NCI-H187 treated with DMSO at 0.1 percent for 48 hours (cell line): ENCODE measurements around the gene LPP.

Experiments
- DNase-seq: peaks from one replicate; lab custom pipeline; 2025; lab: John Stamatoyannopoulos, UW

The LPP gene

GRCh38 chr3:188711881-188712247 lies 557.9 kb downstream of the LPP start:
- DNase-seq = no peak

DNA sequence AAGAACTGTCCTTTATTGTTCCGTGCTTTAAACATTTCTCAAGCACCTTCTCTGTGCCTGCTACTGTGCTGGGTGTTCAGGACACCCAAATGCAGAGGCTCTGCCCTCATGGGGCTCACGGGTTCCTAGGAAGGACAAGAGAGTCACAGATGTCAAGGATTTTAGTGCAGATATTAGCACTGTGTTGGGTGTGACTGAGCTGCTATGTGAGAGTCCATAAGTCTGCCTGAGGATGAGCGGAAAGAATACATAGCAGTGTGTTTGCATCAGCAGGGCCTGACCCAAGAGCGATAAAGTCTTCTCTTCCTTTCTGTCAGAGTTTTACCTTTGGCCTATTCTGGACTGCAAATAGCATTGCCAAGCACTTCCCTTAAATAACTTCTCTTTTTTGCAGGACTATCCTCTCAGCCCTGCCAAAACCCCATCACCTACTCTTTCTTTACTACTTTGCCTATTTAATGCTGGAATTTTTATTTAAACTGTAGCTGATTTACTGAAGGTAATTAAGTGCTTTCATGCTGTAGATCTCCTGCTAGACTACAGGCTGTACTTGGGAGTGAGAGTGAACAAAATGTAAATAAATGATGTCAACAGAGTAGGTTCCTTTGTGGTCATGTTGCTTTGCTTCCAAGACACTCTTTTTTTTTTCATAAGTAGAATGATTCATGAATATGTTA lies 558.4 kb downstream of the LPP start:
- no peak for DNase-seq

GRCh38 chr3:188712991-188713390 lies 559.0 kb downstream of the LPP start:
- DNase-seq = no peak

- DNase-seq = no peak
Observed at GRCh38 chr3:188719545-188719944, 565.6 kb downstream of the LPP start.

DNA sequence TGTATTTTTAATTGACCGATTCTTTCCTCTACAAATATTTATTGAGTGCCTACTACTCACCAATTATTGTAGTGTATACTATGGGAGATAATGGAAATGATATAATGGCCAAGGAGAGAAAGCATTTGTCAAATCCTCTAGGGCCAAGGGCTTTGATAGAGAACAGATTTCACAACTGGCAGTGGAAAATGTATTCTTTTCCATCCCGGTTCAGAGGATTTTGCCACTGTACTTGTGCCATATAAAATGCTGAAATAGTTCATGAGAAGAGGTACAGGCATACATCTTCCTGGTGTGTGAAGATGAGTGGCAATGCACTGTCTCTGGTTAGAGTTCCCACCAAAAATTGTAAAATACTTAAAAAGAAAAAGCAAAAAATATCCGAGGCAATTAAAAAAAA lies 566.3 kb downstream of the LPP start:
- DNase-seq = no peak

DNA sequence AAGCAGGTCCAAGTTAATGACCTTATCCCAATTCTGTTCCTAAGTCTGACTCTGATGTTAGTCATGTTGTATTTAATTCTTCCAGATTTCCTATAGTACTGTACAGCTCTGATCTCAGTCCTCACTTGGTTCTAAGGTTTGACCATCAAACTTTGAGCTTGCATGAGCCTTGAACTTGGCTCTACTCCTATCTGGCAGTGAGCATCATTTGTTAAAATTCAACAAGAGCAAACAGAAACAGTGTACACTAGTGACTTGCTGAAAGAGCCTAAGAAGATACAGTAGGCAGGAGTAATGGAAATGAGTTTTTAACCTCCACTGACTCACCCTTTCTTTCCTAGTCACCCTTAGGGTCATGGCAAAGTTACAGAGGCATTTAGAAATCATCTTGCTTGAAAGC lies 566.7 kb downstream of the LPP start:
- DNase-seq = no peak

- DNase-seq = no peak
Observed at GRCh38 chr3:188721312-188721711, 567.4 kb downstream of the LPP start.

DNA sequence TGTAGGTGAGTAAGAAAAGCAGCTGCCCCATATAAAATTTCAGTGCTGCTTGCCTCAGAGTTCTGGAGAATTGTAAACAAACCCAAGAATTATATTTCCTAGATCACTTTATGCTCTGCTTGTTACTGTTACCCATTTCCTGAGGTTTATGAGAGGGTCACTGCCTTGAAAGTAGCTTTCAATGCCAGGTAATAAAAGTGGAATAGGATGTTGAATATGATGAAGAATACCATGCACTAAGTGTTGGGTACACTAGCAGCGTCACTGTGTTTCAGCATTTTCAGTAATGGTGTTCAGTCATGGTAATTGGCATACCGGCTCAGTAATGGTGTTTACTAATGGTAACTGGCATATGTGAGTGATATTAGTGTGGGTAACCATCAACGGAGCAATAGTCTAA lies 568.0 kb downstream of the LPP start:
- no peak for DNase-seq

DNA sequence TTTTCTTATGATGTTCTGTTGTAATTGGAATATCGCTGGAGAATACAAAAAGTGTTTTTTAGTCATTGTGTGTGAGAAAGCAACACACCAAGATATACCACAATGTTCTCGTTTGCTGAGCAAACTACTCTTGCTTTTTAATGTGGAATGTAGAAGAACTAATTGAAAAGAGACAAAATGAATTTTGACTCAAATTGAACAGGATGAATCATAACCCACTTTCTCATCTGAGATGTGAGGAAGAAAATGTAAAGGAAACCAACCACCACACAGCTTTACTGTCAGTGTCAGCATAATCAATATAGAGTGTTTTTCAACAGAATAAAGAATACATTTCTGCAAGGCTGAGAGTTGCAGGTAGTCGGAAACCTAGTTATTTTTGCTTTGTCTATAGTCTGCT lies 569.0 kb downstream of the LPP start:
- DNase-seq = no peak

DNA sequence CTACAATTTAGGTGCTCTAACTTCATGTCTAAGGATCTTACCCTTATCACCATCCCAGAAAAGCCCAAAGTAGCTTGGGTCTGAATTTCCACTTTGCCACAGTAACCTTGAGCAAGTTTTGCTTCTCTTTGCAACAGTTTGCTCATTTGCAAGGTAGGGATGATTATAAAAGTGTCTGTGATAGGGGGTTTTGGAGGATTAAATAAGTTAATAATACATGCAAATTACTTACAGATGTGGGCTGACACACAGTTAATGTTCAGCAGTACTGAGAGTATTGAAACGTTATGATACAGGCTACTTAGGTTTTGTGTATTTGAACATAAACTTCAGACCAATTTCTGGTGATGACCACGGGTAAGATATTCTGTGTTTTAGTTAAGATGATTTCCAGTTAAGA lies 573.1 kb downstream of the LPP start:
- no peak for DNase-seq

DNA sequence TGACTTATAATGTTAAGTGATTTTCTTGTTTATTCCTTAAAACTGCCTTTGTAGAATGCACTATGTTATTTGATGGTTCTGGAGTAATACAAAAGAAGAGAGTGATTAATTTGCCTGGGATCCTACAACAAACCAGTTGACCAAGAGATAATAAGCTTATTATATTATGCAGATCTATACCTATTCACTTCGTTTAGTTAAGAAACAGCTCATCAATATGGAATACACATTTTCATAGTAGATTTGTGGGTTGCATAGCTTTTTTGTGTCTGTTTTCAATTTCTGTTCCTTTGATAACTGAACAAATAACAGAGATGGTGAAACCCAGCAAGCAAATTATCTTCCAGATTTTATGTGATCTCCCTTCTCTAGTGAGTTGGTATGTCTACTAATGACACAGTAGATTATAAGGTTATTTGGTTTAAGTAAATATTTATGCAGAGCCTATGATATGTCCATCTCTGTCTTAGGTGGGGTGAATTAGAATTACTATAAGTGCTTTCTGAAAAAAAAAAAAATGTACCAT lies 574.5 kb downstream of the LPP start:
- no peak for DNase-seq

- DNase-seq = no peak
Observed at GRCh38 chr3:188729422-188729821, 575.5 kb downstream of the LPP start.

DNA sequence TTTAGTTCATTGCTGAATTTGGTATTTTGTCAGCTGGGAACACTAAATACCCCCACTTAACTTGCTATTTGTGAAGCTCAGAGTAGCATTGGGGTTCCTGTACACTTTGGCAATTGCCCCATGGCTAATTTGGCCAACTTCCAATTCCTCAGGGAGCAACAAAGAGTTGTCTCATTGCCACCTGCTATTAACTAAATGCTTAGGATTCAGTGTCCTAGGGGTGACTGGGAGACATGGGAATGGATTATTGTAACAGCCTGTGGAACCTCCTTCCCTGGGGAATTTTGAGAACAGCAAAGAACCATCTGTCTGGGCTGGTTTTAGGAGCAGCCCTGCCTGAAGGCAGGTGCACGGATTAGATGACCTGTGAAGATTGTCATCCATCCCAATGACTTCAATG lies 580.4 kb downstream of the LPP start:
- no peak for DNase-seq

- no peak for DNase-seq
Observed at GRCh38 chr3:188739511-188739910, 585.6 kb downstream of the LPP start.

GRCh38 chr3:188740010-188740409 lies 586.1 kb downstream of the LPP start:
- DNase-seq = no peak

- DNase-seq = no peak
Observed at GRCh38 chr3:188742755-188743550, 589.0 kb downstream of the LPP start.

DNA sequence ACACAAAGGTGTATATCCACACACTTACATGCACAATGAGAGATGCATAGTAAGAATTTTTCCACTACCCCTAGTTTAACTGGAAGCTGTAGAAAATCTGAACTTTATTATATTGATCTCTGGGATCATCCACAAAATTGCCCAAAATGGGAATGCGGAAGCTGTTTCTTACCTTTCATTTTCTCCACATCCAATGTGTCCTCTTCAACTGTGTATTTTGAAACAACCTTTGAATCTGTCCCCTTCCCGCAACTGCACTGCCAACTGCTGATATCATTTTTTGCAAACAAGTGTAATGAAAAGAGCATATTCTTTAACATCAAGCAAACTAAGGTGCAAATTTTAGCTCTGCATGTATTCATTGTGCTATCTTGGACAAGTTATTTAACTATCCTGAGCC lies 590.2 kb downstream of the LPP start:
- DNase-seq = no peak

DNA sequence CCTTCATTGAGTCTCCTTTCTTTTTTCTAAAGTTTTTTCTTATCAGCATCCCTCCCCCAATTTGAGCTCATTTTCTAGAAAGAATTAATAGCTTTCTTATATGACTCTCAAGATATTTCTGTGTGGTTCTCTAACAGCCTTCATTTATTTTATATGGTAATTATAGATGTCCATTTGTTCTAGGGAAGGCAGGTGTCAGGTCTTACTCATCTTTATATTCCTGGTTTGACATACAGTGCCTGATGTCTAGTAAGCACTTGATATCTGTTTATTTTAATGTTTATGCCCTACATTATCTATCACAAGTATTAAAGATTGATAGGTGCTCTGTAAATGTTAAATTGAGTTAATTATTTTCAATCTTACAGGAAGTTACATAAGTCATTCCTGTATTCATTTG lies 591.1 kb downstream of the LPP start:
- DNase-seq = no peak

DNA sequence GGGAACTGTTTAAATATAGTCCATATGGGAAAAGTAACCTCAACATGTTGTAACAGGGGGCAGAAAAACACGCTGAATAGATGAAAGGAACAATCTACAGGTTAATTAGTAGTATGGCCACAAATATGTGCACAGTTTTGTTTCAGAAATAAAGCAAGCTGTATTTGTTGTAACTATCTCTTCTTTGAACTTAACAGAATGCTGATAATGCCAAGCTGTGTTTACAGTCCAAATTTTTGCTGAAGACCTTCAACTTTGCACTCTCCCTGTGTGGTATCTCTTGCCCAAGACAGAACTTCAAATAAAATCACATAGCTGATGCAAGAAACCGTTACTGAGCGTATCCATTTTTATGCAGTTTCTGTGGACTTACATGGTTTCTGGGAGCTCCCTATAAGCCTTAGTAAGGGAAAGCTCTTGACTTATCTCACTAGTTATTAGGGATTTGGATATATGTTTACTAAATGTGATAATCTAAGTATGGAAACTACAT lies 592.4 kb downstream of the LPP start:
- DNase-seq = no peak

GRCh38 chr3:188747489-188747888 lies 593.5 kb downstream of the LPP start:
- DNase-seq = no peak

DNA sequence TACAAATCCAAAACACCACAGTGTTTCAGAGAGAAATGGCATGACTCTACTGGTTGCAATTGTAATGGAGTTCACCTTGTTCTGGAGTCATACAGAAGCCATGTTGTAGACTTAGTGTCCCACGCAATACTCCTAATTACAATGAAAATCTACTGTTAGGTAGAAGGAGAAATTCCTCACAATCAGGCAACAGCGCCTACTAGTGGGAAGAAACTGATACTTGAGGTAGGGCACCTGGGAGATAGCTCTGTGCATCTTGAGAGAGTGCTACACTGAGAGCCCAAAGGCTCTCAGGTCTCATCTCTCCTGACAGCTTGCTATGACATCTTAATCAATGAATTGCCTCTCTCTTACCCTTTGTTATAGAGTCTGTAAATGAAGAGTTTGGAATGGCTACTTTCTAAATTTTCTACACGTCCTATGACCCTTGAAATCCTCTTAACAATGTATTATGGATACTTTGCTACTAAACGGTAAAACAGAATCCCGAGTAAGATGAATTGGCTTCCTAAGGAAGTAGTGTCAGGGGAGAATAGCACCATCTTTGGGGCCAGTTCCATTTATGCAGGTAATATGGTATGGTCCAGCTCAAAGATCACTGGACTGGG lies 595.2 kb downstream of the LPP start:
- DNase-seq = no peak

- DNase-seq = no peak
Observed at GRCh38 chr3:188749830-188750229, 595.9 kb downstream of the LPP start.

DNA sequence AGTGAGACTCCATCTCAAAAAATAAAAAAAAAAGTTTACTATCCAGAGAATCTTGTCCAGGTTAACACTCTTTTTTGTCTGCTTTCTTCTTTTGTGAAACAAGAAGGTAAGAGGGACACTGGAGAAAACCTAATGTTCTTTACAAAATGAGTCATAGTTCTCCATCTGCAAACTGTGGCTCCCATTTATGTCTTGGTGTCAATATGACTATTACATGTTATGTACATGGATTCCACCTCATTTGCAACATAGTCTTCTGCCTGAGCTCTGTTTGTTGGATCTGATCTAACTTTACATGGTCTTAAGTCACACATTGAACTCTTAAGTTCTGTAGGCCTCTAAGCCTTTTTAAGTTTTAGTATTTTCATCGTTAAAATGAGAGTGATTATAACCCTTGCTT lies 596.7 kb downstream of the LPP start:
- DNase-seq = no peak
